ENCODE measurements around the gene KRT6A.
"Not testable (repeated sequence)": the region's sequence is repeated elsewhere in the genome, so short reads cannot be mapped to it uniquely, and the experiment has no call there.

Gene KRT6A

GRCh38 chr12:52455821-52456220 is 37.2 kb downstream of the KRT6A start:
- ATAC-seq: no peak

- ATAC-seq: no peak
Measured at GRCh38 chr12:52454411-52455201, 38.5 kb downstream of the KRT6A start.

- ATAC-seq: no peak
Measured at GRCh38 chr12:52452101-52452500, 41.0 kb downstream of the KRT6A start, which contains the start of gene KRT6B. TSS of gene KRT6B (minus strand) at chr12:52452146. CDS start at chr12:52452078, 68 bp downstream.

- no peak for ATAC-seq
Measured at GRCh38 chr12:52448228-52448627, 44.8 kb downstream of the KRT6A start.

GRCh38 chr12:52447196-52447595 is 45.9 kb downstream of the KRT6A start:
- not testable (repeated sequence) for ATAC-seq

GRCh38 chr12:52446367-52447045 is 46.6 kb downstream of the KRT6A start:
- ATAC-seq: no peak

GRCh38 chr12:52445876-52446275 is 47.2 kb downstream of the KRT6A start:
- no peak for ATAC-seq

GRCh38 chr12:52444647-52445595 is 48.1 kb downstream of the KRT6A start:
- no peak for ATAC-seq

- no peak for ATAC-seq
Measured at GRCh38 chr12:52443966-52444365, 49.1 kb downstream of the KRT6A start.

GRCh38 chr12:52442600-52443061 is 50.4 kb downstream of the KRT6A start:
- ATAC-seq: no peak

GRCh38 chr12:52441320-52441911 is 51.6 kb downstream of the KRT6A start:
- no peak for ATAC-seq

GRCh38 chr12:52440821-52441319 is 52.2 kb downstream of the KRT6A start:
- ATAC-seq: no peak

- ATAC-seq: no peak
Measured at GRCh38 chr12:52439845-52440244, 53.2 kb downstream of the KRT6A start.

GRCh38 chr12:52439420-52439819 is 53.6 kb downstream of the KRT6A start:
- no peak for ATAC-seq

GRCh38 chr12:52438305-52439301 is 54.5 kb downstream of the KRT6A start:
- no peak for ATAC-seq

- no peak for ATAC-seq
Measured at GRCh38 chr12:52437508-52437907, 55.5 kb downstream of the KRT6A start.

Measured in activated CD4-positive, CD25-positive, alpha-beta regulatory T cell treated with anti-CD3 and anti-CD28 coated beads, Interleukin-2, amount 50 U/mL, for 24 hours (primary cell).